Putamen (tissue), 1 donor: ENCODE data around the gene HAGH.

Experiments
- DNase-seq: peaks from one replicate; pipeline ENCODE4 v3.0.0-alpha.2; 2016; ENCODE audit warnings: low spot score

The HAGH gene

DNA sequence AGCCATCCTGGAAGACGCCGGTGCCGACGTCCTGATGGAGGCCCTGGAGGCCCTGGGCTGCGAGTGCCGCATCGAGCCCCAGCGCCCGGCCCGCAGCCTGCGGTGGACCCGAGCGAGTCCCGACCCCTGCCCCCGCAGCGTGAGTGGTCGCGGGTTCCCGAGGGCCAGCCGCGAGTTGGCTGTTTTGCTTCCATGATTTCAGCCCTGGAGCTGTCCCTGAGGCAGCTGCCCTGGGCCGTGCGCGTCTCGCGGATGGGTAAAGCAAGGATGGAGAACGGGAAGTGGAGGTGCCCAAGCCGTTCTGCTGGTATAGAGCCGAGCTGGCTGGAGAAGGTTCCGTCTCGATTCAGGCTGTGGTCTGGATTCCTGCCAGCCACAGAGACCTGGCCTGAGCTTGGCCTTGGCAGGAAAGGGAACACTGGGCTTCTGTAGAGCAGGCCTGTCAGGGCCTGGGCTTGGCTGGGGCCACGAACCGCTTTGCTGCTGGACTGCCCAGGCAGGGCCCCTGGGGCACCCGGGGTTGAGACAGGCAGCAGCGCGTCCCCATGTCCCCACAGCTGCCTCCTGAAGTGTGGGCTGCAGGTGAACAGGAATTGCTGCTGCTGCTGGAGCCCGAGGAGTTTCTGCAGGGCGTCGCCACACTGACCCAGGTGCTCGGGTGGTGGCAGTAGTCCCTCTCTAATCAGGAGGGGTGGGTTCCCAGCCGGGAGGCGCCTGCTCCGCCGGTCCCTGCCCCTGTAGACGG lies 52.8 kb downstream of the HAGH start:
- DNase-seq = no peak

DNA sequence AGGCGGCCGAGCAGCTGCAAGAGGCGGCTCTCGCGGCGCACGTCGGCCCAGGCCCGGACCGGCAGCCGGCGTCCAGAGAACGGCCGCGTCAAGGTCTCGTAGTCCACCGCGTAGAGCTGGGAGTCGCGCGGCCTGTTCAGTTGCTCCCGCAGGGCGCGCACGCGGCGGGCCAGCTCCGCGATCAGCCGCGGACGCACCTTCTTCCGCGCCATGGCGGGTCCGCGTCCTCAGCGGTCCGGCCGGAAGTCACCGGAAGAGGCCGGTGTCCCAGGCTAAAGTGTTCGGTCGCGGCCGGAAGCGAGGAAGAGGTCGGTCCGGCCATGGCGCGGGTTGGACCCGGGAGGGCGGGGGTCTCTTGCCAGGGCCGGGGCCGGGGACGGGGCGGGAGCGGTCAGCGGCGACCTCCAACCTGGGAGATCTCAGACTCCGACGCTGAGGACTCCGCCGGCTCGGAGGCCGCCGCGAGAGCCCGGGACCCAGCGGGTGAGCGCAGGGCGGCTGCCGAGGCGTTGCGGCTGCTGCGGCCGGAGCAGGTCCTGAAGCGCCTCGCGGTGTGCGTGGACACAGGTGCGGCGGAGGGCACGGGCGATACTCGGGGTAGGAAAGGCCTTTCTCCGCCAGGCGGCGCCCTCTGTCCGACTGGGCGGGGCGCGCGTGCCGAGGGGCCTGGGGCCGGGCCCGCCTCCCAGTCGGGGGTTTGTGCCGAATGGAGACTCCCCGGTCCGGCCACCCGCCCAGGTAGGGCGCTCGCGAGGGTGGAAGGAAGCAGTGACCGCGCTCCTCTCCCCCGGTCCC lies 53.5 kb downstream of the HAGH start, which contains the start of gene MRPS34:
Gene MRPS34, minus strand, starts transcription at position 227 of the 795 bp plus-strand sequence. Its CDS starts 15 bp downstream, at position 212.
- peak; percentile 83 for DNase-seq

DNA sequence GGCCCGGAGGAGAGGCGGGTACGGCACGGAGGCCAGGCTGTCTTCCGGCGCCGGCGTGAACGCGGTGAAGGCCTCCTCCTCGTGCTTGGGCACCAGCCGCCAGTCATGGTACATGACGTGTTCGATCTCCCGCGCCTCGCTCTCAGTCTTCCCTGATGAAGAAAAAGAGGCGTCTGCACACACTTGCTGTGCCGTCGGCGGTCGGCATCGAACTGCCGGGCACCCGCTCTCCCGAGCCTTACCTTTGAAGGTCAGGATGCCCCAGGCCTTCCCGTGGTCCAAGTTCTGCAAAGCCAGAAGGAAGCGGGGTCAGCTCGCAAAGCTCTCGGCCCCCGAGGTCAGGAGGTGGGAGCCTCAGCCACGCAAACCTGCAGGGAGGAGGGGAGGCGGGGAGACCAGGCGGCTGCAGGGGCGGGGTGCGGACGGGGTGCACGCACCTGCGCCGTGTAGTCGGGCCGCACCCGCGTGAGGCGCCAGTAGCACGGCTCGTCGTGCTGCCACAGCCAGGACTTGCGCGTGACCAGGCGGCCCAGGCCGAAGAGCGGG lies 54.2 kb downstream of the HAGH start, which contains the start of gene EME2:
Gene EME2, plus strand, starts transcription at position 449 of the 546 bp plus-strand sequence. CDS start 418 bp downstream, outside the sequence.
- DNase-seq = no peak

DNA sequence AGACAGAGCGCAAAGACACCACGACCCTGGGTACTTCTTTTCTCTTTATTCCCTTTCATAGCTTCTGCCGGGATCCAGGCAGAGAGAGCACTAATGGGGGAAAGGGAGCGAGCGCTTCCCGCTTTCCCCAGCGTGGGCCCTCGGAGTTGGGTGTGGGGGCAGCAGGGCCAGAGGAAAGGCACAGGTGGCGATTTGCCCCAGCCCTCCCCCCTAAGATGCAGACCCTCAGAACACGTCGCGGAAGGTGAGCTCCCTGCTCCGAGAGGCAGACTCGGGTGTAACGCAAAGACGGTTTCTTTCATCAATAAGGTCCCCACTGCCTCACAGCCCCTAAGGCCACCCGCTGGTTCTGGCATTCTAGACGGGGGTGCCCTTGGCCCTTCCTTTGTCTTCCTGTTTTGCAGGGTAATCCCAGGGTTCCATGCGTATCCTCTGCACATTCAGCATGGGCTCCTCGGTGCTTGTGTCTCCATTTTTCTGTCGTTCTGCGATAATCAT lies 54.7 kb downstream of the HAGH start:
- no peak for DNase-seq

DNA sequence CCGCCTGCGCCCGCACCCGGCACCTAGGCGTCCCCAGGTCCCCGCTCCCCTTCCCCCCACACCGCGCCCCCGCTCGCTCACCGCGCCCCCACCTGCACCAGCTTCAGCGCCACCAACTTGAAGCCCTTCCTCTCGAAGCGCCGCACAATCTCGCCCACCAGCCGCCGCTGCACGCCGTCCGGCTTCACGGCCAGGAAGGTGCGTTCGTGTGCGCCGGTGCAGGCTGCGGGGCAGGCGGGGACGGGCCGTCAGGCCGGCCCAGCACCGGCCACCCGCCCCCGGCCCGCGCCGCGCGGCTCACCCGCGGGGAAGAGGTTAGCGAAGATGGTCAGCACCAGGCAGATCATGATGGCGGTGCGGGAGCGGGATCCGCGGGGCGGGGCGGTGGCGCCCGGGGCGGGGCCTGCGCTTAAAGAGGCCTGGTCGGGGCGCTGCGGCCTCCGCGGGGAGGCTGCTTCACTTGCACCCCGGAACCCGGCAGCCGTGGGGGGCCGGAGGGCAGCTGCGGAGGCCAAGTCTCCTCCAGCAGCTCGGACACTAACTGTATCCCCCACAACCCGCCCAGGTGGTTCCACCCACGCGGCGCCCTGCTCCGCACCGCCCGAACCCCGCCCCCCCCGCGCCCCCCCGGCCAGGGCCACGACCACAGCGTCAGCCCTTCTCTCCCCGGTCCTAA lies 55.3 kb downstream of the HAGH start, which contains the start of gene NME3:
Gene NME3, minus strand, starts transcription at position 356 of the 676 bp plus-strand sequence. Its CDS starts 9 bp downstream, at position 347.
- DNase-seq = peak; percentile 71

DNA sequence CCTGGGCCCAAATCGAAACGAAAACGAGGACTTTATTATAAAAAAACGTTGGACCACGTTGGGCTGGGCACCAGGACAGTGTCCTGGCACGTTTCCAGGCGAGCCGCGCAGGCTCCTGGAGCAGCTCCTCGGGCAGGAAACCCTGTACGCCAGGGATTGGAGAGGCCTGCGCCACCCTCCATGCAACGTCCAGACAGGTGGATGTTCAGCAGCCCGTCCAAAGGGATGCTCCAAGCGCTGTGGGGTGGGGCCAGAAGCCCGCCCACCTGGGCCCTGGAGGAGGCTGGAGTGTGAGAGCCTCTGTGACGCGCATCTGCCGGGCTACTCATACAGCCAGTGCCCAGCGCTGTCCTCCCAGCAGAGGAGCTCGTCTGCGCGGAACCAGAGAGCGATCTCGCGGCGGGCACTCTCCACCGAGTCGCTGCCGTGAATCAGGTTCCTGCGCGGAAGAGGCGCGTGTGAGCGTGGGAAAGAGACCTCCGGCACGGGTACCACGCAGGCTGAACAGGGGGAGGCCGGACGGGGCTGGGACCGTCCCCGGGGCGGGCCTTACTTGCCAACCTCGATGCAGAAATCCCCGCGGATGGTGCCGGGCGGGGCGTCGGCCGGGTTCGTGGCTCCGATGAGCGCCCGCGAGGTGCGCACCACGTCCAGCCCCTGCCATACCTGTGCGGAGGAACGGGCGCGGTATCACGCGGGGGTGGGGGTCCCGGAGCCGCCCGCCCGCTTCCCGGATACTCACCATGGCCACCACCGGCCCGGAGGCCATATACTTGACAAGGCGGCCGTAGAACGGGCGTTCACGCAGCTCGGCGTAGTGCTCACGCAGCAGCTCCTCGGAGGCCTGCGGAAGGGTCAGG lies 56.1 kb downstream of the HAGH start:
- no peak for DNase-seq

DNA sequence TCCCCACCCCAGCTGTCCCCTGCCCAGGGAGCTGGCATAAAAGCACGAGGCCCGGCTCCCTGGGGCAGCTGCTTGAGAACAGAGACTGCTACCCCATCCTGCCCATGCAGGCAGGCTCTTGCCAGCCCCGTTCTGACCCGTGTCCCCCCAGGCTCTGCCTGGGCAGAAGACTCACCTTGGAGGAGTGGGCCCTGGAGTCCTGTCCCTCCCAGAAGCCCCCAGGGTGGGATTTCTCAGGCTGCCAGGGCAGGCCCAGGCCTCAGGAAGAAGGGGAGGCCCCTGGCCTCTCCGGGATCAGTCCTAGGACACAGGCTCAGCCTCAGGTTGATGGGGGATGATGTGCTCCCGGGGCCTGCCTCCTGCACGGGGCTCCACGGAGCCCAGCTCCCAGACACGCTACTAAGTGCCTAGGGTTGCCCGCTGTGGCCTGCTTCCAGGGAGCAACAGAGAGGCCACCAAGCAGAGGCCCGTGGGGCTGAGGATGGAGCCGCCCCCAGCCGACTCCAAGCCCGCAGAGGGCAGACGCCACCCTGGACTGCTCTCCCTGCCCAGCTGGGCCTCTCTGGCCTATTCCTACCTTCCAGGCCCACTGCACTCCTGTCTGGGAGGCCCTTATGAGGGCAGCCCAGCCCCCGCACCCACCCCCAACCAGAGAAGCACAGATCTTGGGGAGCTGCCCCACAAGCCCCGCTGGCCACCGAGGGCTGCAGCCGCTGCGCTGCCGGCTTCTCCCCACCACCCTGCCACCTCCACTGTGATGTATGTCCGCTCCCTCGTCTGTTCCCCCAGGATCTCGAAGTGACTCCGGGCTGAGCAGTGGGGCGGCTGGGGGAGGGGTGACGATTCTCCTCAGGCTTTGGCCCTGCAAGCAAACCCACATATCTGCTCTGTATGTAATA lies 57.0 kb downstream of the HAGH start:
- no peak for DNase-seq

DNA sequence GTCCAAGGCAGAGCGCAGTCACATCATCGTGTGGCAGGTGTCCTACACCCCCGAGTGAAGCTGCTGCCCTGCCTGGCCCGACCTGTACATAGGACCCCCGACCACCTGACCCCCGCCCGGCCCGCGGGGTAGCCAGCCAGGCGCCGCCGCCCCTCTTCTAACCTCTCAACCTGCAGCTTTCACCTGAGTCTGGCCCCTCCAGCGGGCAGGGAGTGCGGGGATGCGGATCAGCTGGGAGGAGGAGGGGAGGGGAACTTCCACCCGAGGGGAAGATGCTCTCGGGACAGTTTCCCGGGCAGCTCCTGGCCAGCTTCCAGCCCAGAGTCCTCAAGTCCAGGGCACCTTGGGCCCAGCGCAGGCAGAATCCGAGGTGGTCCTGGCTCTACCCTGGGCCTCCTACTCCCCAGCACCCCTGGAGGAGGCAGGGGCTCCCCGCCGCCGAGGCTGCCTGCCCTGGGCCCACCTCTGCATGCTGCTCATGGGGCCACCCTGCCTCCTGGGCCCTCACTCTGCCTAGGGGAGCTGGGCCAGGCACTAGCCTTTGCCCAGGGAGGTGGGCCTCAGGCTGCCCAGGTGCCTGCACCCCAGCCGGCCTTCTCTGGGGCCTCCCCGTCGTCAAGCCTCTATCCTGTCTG lies 57.7 kb downstream of the HAGH start:
- no peak for DNase-seq

DNA sequence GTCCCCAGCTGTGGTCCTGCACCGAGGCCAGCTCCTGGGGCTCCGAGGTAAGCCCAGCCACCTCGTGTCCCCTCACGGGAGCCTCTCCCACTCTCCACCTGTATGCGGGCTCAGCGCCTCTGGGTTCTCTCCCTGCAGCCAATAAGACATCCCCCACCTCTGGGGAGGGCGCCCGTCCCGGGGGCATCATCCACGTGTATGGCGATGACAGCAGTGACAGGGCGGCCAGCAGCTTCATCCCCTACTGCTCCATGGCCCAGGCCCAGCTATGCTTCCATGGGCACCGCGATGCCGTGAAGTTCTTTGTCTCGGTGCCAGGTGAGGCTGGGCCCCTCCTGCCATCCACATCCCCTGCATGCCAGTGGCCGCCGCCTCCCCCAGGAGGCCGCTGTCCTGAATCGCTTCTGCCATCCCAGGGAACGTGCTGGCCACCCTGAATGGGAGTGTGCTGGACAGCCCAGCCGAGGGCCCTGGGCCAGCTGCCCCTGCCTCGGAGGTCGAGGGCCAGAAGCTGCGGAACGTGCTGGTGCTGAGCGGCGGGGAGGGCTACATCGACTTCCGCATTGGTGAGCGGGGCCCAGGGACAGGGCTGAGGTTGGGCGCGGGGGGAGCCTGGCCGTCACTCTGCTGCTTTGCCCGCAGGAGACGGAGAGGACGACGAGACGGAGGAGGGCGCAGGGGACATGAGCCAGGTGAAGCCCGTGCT lies 58.4 kb downstream of the HAGH start:
- DNase-seq = no peak

DNA sequence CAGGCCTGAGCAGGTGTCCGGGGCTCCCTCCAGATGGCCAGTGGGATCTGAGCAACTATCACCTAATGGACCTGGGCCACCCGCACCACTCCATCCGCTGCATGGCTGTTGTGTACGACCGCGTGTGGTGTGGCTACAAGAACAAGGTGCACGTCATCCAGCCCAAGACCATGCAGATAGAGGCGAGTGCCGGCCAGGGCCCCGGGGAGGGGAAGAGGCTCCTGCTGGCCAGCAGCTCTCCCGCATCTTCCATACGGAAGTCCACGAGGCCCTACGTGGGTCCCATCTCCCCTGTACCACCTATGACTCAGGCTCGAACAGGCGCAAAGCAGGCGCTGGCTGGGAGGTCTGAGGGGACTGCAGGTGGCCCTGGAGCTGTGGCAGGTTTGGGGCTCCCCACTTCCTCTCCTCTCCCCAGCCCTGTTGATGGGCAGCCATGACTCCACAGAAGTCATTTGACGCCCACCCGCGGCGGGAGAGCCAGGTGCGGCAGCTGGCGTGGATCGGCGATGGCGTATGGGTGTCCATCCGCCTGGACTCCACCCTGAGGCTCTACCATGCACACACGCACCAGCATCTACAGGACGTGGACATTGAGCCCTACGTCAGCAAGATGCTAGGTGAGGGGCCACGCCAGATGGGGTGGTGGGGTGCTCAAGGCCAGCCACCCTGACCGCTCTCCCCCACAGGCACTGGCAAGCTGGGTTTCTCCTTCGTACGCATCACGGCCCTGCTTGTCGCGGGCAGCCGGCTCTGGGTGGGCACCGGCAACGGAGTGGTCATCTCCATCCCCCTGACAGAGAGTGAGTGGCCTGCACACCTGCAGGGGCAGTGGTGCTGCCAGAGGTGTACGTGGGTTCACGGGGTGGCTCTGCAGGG lies 59.3 kb downstream of the HAGH start:
- no peak for DNase-seq

DNA sequence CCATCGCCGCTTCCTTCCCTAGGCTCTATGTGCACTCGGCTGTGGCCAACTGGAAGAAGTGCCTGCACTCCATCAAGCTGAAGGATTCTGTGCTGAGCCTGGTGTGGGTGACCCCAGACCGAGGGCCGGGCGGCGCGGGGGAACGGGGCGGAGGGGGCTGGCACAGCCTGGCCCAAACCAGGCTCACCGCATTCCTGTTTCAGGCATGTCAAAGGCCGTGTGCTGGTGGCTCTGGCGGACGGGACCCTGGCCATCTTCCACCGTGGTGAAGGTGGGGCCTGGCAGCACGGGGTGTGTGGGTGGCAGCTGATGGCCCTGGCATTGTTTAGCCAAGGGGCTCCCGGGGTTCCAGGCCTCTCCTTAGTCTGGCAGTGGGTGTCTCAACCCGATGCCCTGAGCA lies 59.9 kb downstream of the HAGH start:
- no peak for DNase-seq

DNA sequence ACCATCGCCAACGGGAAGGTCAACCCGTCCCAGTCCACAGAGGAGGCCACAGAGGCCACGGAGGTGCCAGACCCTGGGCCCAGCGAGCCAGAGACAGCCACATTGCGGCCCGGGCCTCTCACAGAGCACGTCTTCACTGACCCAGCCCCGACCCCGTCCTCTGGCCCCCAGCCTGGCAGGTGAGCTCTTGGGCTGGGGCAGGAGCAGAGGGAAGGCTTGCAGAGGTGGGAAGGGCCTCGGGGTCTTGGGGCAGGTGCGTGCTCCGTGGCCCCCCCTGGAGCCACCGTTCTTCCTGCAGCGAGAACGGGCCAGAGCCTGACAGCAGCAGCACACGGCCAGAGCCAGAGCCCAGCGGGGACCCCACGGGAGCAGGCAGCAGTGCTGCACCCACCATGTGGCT lies 60.4 kb downstream of the HAGH start:
- DNase-seq = no peak

DNA sequence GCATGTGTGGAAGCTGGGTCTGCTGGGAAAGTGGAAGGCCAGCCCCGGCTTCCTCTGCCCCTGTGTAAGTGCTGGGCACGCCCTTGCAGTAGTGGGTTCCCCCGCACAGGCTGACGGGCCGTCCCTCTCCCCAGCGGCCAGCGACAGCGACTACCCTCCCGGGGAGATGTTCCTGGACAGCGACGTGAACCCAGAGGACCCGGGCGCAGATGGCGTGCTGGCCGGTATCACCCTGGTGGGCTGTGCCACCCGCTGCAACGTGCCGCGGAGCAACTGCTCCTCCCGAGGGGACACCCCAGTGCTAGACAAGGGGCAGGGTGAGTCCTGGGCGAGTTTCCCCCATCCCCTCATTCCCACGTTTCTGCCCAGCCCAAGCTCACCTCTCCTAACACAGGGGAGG lies 60.8 kb downstream of the HAGH start:
- DNase-seq = no peak

DNA sequence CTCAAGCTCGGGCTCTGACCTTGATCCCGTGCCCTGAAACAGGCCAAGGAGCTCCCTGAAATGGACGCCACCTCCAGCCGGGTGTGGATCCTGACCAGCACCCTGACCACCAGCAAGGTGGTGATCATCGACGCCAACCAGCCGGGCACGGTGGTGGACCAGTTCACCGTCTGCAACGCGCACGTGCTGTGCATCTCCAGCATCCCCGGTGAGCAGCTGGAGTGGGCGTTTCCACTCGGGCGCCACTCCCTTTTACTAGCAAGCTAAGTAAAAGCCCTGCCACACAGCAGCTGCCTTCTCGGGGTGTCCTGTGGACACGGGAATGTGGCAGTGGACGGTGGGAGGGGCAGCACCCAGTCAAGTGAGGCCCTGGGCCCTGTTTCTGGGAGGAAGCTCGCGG lies 61.7 kb downstream of the HAGH start:
- DNase-seq = no peak

DNA sequence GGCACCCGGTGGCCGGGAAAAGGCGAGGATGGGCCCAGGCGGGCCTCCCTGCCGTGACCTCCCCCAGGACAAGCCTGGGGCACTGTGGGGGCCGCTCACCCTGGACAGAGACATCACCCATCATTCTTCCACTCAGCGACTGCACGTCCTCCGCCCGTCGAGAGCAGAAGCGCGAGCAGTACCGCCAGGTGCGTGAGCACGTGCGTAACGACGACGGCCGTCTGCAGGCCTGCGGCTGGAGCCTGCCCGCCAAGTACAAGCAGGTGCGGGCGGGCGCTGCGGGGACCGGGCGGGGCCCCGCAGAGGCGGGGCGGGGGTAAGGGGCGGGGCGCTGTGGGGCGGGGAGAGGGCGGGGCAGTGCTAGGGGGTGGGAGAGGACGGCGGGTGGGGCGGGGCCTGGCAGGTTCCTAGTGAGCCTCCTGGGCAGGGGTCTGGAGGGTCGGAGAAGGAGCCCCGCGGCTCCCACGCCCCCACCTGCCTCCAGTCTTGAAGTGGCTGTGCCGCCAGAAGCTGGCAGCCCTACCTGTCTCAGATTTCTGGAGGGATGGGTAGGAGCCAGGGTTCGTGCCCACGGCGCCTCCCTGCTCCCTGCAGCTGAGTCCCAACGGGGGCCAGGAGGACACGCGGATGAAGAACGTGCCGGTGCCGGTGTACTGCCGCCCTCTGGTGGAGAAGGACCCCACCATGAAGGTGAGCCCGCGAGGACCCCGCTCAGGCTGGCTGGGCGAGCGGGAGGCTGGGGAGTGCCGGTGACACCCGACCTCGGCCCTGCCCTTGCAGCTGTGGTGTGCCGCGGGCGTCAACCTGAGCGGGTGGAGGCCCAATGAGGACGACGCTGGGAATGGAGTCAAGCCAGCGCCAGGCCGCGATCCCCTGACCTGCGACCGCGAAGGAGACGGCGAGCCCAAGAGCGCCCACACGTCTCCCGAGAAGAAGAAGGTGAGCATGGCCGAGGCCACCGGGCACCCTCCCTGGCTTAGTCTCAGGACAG lies 62.8 kb downstream of the HAGH start:
- no peak for DNase-seq

DNA sequence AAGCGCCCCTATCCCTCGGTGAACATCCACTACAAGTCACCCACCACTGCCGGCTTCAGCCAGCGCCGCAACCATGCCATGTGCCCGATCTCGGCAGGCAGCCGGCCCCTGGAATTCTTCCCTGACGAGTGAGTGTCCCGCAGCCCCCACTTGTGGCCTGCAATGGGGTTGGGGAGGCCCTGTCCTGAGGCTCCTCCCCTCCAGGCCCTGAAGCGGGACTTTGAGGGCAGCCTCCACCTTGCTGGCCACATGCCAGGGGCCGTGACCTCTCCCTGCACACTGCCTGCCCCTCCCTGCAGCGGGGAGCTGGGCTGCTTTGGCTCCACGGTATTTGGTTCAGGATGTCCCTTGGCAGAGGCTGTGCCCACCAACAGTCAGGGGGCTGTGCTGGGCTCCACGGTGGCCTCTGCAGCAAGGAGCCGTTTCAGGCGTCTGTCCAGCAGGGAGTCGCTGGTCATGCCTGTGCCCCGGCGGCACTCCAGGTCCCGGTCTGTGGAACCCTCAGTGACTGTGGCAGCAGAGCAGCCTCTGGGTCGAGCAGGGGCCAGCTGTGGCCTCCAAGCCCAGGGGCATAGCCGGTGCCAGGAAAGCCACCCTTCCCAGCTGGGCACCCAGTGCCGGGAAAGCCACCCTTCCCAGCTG lies 63.6 kb downstream of the HAGH start:
- no peak for DNase-seq
